GM12873 (cell line): ENCODE measurements around the gene SUFU.

Experiments
- TF ChIP-seq, protein P1 (sequence below): IDR thresholded peaks from 2 replicates; pipeline ENCODE4 v1.5.1; 2012; ENCODE audit warnings: low read depth, mild to moderate bottlenecking, moderate library complexity, low read length, control low read depth; ENCODE audit not compliant: insufficient read depth; ENCODE audit errors: missing control alignments

SUFU gene

DNA sequence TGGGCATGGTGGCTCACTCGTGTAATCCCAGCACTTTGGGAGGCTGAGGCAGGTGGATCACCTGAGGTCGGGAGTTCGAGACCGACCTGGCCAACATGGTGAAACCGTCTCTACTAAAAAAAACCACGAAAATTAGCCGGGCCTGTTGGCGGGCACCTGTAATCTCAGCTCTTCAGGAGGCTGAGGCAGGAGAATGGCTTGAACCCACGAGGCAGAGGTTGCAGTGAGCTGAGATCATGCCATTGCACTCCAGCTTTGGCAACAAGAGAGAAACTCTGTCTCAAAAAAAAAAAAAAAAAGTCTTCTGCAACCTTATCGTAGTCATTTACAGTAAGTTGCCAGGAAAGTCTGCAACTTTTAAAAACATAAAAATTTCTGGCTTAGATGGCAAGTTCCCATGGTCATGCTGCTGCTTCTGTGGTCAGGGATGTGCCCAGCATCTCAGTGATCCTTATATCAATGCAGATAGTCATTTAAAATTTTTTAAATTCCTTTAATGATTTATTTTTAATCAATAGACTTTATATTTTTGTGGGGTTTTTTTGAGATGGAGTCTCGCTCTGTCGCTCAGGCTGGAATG lies 15.6 kb downstream of the SUFU start:
- TF ChIP-seq, protein P1, sequence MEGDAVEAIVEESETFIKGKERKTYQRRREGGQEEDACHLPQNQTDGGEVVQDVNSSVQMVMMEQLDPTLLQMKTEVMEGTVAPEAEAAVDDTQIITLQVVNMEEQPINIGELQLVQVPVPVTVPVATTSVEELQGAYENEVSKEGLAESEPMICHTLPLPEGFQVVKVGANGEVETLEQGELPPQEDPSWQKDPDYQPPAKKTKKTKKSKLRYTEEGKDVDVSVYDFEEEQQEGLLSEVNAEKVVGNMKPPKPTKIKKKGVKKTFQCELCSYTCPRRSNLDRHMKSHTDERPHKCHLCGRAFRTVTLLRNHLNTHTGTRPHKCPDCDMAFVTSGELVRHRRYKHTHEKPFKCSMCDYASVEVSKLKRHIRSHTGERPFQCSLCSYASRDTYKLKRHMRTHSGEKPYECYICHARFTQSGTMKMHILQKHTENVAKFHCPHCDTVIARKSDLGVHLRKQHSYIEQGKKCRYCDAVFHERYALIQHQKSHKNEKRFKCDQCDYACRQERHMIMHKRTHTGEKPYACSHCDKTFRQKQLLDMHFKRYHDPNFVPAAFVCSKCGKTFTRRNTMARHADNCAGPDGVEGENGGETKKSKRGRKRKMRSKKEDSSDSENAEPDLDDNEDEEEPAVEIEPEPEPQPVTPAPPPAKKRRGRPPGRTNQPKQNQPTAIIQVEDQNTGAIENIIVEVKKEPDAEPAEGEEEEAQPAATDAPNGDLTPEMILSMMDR: no peak

DNA sequence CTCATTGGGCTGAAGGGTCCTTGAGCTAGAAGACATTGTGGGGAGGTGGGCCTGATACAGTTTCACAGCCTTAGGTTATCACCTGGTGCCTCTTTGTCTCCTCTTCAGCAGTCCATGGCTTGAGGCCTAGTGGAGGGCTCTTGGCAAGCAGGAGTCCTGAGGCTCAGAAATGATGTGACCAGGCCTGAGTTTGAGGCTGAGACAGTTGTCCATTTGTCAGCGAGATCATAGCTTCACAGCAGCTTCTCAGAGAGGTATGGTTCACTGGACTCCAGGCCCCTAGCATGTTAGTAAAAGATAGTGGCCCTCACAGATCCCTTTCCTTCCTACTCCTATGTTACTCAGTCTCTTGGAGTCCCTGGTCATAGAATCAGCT lies 19.1 kb downstream of the SUFU start:
- TF ChIP-seq, protein P1: no peak

DNA sequence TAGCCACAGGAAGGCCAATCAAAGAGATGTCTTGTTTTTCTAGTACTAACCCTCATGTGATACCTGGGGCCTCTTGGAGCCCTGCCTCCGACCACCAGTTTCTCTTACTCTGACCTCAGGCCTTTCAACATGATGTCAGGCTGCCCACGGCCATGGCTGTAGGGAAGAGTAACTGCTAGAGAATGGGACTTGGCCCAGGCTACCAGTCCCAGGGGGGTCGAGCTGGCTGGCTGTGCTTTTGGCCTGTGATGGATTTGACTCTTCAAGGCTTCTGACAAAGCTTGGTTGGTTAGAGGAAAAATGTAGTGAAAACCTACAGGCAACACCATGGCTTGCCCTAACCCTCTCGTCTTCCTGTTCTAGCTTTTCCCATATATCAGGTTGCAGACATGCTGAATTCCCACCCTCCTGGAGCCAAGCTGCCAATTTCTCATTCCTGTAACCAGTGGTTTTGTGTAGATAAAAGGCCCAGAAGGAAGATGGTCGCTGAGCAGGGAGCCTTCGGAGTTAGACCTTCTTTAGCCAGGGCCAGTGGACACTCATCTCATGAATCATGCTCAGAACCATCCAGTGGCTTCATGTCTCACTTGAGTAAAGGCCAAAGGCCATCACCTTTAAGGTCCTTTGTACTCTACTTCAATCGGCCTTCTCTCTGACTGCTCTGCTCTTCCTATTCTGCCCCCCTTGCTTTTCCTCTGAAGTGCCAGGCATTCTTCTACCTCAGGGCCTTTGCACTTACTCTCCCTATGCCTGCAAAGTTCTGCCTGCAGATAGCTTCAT lies 19.7 kb downstream of the SUFU start:
- TF ChIP-seq, protein P1: no peak

GRCh38 chr10:102524746-102525145 lies 21.0 kb downstream of the SUFU start:
- TF ChIP-seq, protein P1: no peak

DNA sequence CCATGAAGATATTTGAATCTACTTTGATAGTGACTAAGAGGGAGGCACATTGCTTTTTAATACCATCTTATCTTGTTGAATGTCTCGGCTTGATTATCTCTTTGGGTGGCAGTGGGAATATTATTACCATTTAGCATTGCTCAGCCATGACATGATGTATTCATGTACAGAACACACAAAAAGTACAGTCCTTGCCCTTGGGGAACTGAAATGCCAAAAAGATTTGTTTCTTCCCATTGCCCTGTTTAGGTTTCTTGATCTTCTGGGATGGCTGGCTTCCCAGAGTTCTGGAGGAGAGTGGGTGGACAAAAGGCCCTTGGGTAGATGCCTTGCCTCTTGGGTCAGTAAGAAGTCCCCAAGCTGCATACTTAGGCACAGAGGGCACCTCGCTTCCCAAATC lies 23.8 kb downstream of the SUFU start:
- TF ChIP-seq, protein P1: no peak

DNA sequence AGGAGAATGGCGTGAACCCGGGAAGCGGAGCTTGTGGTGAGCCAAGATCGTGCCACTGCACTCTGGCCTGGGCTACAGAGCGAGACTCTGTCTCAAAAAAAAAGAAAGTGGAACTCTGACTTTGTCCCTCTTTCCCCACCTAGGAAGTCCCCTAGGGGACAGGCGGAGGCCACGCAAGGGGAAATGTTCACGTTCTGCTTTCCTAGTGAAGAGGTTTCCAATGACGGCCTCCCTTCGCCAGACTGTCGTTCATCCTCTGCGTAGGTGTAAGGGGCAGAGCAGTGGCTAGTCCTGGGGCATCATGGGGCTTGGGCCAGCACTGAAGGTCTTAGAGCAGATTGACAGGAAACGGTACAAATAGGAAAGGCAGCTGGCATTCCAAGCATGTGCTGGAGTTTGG lies 30.6 kb downstream of the SUFU start:
- TF ChIP-seq, protein P1: no peak

- TF ChIP-seq, protein P1: no peak
Observed at GRCh38 chr10:102535481-102536147, 31.8 kb downstream of the SUFU start.
